Stimulated activated CD4-positive, alpha-beta T cell treated with anti-CD3 and anti-CD28 coated beads, Interleukin-1b, Interleukin-23, amount 100 ng/mL, for 4 hours (primary cell): Measurements from ENCODE around the gene RIPK3.
"Not testable (repeated sequence)": the region's sequence is repeated elsewhere in the genome, so short reads cannot be mapped to it uniquely, and the experiment has no call there.

Experiments
- DNase-seq, 2 donors: peaks; one replicate each; pipeline ENCODE4 v3.0.0-alpha.2; 2020; ENCODE audit warnings: low read depth in 2 of 2

The RIPK3 gene

DNA sequence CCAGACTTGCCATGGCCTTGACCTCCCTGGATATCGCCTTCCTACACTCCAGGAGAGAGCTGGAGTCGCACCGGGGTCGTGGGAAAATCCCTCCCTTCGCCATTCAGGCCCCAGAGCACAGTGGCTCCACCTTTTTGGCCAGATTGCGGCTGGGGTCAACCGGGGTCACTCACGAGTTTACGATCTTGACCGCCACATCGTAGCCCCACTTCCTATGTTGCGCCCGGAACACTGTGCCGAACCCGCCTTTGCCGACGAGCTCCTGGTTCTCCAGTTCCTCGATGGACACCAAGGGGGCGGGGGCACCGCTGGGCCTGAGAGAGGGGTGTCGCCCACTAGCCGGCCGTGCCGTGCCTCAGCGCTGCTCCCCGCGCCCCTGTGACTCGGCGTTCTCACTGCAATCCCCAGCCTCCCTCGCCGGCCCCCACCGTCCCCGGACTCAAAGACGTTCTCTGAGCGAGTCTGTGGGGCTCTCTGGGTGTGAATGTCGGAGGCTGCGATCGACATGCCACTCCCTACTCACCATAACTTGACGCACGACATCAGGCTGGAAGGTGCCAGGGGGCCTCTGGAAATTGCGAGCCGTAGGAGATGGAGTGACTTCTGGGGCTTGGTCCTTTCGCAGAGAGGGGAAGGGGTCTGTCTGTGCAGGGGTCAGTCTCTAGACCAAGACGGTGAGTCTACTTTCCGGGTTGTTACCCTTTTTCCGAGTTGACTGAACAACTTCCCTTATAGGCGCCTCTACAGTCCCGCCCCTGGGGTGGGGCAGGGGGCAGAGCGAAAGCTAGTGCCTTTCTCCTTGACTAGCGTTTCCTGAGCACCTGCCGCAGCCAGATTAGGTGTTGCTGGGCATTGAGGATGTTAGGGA is at the start of gene RIPK3:
TSS of gene RIPK3 (minus strand) at position 708 of the 868 bp plus-strand sequence. CDS start at position 543, 165 bp downstream.
- peak; percentile 54 to 63 for DNase-seq

DNA sequence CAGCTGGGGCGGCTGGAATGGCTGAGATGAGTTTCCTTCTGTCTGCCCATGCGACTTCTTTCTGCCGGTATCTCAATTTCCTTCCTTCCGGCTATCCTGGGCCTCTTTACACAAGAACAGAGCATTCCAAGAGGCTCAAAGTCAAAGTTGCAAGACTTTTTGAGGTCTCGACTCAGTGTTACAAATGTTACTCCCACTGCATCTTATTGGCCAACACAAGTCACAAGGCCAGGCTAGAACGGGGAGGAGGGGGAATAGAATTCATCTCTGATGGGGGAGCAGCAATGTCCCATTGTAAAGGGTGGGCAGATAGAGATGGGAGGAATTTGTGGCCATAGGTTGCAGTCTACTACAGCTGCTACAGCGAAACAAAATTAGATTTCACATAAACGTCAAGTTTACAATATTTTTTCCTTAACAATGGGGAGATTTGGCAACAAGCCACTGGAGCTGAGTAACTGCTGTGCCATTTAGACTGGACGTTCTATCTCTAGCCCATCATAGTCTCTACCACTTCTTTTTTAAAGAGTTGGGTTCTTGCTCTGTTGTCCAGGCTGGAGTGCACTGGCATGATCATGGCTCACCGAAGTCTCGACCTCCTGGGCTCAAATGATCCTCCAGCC is 49.5 kb upstream of the RIPK3 start:
- no peak for DNase-seq

DNA sequence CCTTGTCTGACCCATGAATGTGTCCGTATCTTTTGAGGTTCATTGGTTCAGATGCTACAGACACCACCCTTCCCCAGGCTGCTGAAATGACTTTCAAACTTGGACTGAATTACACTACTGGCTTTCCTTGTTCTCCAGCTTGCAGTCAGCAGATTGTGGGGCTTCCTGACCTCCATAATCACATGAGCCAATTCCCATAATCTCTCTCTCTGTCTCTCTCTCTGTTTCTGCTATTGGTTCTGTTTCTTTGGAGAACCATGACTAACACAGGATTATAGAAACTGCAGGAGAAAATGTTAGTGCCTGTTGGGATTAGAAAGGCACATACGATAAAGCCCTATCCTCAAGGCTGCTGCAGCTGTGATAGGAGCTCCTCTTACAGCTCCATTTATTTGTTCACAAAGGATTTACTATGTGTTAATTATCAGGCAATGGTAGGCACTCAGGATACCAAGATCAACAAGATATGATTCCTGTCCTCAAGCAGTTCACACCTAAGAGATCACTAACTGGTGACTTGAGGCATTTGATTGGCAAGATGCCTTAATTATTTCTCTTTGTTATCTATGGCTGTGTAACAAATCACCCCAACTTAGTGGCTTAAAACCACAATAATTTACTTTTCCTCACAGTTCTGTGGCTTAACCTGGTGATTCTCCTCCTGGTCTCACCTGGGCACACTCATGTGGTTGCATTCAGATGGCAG is 48.8 kb upstream of the RIPK3 start:
- no peak for DNase-seq

- DNase-seq: not testable (repeated sequence)
Measured at GRCh38 chr14:24387579-24387978, 47.8 kb upstream of the RIPK3 start.

DNA sequence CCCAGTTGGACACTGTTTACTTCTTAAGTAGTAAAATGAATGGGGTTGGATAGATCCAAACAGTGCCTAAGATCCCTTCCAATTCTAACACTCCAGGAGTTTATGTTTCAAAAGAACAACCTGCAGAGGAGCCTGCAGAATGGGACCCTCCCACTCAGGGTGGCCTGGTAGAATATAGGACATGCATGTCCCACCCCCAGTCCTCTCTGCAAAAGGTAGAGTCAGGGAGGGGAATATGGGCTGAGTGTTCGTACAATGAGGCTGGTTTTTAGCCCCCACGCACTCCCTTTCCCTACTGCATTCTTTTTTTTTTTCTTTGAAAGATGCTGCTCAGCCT is 47.2 kb upstream of the RIPK3 start:
- DNase-seq: no peak

GRCh38 chr14:24385524-24385923 is 45.7 kb upstream of the RIPK3 start:
- DNase-seq: no peak

DNA sequence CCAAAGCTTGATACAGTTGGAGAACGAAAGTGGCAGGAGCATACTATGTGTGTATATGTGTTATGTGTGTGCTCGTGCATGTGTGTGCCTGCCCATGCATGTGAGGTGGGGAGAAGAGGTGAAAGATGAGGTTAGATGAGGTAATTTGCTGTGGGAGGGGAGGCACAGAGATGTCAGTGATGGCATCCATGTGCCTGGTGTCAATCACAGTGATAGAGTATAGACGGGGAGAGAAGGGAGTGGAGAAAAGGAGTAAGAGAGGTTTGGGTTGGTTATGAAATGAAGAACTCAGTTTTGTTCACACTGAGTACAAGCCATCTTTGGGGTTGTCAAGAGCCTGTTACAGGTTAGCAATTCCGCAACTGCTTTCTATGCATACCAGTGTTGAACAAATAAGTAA is 44.4 kb upstream of the RIPK3 start:
- DNase-seq: no peak

DNA sequence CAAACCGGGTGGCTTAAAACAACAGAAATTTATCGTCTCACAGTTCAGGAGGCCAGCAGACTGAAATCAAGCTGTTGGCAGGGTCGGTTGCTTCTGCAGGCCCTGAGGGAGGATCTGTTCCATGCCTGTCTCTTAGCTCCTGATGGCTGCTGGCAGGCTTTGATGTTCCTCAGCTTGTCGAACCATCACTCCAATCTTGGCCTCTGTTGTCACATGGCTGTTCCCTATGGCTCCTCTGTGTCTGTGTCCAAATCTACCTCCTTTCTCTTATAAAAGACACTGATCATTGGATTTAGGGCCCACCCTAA is 42.2 kb upstream of the RIPK3 start:
- DNase-seq: no peak

DNA sequence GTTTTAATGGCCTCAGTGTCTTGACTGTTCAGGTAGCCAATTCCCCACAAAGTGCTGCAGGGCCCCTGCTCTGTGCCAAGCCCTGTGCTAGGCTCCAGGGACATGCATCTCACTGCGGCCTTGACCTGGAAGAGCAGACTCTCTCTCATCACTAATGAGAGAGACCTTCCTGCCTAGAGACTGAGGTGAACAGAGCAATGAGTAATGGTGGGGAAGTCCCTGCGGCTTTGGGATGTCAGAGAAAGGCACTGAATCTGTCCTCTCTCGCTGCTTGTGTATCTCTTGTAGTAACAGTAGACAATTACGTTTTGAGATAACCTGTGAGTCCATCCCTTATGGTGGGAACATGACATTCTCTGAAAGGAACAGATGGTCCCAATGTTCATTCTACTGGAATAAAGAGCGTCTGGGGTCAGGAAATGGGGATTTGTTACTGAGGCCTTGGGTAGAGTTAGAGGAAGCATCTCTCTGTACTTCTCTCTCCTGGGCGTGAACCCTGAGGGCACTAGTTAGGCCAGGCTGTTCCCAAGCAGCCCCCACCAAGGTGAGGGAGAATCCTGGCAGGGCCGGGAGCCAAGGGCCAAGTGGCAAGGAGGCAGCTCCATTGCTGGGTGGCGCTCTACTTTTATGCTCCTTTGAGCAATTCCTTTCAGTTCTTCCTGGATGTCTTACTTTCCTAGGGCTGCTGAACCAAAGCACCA is 41.7 kb upstream of the RIPK3 start:
- DNase-seq: no peak

DNA sequence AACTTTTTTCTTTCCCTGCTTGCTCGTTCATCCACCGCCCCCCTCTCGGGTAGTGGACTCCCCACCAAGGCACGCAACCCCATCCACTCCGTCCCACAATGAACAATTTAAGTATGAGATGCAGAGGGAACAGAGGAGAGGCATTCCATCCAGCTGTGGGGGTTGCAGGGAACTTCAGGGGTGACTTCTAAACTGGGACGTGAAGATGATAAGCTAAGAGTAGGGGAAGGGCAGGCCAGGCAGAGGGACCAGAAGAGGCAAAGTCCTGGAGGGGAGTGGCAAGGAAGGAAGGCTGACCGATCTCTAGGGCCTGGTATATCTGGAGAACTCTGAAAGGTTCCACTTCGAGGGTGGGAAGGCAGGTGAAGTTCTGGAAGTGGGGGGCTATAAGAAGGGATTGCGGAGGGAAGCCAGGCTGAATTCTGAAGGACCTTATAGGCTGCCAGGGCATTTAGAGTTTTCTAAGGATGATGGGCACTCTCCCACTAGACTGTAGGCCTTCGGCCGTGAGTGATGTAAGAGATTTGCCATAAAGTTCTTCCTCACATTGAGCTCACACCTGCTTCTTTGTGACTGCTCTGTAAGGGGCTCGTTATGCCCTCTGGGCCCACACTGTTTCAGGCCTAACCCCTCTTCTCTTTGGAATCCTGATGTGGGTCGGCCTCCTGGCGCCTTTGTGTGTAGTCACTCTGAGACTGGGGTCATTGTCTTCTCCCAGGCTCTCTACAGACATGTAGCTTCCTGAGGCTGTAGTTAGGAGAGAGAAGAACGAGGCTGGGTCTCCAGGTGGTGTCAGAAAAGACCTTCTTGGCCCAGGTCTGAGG is 40.3 kb upstream of the RIPK3 start:
- DNase-seq: no peak

DNA sequence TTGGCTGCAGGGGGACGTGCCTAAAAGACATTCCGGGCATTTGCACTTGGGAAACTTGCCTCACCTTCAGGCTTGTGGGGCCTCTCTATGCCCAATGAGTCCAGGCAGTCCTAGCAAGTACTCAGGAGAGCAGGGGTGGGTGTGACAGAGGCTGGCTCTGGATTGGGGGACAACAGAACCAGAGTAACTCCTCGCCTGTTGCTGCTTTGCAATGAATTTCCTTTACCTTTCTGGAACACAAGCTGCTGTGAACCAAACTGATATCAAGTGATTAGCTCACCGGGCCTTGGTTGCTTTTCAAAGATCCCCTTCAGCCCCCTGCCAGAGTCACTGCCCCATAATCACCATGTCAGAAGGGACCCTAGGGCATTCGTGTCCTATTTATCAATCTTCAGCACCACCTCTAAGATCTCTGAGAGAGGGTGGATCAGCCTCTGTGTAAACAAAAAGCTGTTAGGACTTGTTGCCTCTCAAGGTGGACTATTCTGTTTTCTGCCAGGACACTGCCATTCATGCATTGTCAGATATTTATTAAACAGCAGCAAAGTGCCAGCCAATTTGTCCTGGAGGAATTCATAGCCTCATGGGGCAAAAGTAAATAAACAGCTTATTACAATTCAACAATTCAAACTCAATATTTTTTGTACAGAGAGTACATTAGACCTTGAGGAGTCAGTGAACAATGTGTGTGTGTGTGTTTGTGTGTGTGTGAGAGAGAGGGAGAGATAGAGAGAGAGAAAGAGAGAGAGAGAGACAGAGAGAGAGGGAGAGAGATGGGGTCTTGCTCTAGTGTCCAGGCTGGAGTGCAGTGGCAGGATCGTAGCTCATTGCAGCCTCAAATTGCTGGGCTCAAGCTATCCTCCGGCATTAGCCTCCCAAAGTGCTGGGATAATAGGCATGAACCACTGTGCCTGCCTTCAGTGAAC is 39.5 kb upstream of the RIPK3 start:
- DNase-seq: no peak

GRCh38 chr14:24378327-24378726 is 38.5 kb upstream of the RIPK3 start:
- DNase-seq: no peak

- DNase-seq: no peak
Measured at GRCh38 chr14:24377657-24378056, 37.9 kb upstream of the RIPK3 start.

DNA sequence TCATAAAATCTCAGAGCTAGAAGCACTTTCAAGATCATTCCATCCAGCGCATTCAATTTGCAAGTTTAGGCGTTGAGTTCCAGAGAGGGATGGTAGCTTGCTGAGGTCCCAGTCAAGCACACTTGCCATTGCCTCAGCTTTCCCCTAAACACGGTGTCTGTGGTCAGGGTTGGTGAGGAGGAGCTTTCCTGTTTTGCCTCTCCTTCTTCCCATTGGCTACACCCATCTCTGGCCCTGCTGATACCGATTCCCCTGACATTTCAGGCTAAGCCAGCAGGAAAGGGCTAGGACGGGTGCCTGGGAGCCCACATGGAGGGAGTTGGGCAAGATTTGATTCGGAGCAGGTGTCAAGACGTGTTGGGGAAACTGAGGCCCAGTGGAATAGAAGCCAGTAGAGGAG is 37.3 kb upstream of the RIPK3 start:
- DNase-seq: no peak

DNA sequence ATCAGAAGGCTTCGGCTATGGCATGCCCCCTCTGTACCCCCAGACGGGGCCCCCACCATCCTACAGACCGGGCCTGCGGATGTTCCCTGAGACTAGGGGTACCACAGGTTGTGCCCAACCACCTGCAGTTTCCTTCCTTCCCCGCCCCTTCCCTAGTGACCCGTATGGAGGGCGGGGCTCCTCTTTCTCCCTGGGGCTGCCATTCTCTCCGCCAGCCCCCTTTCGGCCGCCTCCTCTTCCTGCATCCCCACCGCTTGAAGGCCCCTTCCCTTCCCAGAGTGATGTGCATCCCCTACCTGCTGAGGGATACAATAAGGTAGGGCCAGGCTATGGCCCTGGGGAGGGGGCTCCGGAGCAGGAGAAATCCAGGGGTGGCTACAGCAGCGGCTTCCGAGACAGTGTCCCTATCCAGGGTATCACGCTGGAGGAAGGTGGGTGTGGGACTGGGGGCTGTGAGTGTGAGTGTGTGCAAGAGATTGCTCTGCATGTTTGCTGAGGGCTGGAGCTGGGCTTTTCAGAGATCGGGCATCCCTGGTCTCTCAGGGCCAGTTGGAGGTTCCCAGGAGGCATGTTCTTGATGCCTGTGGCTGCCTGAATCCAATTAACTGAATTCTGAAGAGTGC is 36.8 kb upstream of the RIPK3 start:
- DNase-seq: no peak

GRCh38 chr14:24372701-24373416 is 33.1 kb upstream of the RIPK3 start:
- DNase-seq: no peak

GRCh38 chr14:24371605-24372004 is 31.8 kb upstream of the RIPK3 start:
- not testable (repeated sequence) for DNase-seq

DNA sequence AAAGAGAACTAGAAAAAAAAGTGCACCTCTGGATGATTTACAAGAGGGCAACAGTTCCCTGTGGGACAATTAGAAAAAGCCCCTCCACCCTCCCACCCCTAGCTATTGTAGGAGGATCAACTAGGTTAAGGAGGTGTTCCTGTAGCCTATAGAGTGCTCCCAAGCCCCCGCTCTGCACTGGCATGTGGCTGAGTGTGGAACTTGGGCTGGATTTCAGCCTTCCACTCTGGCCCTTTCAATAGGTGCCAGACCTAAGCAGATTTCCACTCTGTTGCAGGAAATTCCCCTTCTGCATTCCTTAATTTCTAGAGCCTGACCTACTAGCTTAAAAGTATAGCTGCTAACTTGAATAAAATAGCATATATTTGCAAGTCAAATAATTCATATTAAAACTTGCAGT is 31.0 kb upstream of the RIPK3 start:
- no peak for DNase-seq
